Testis (tissue), 3 donors: ENCODE data around the gene SEL1L2. TPM values are rescaled to one million over a fixed set of nuclear protein-coding genes. Genes with fewer than 3 reads are reported as not detected.

ENCODE experiments used
- DNase-seq: peaks from one replicate; pipeline ENCODE4 v3.0.0-alpha.2; 2019
- H3K27ac ChIP-seq, 2 donors: fragments of 200-600 bp; sonication (generic); one replicate each; pipeline ENCODE4 v1.5.1; 2019
- H3K27me3 ChIP-seq: fragments of 200-600 bp; sonication (generic); one replicate; pipeline ENCODE4 v1.5.1; 2019
- H3K36me3 ChIP-seq: fragments of 200-600 bp; sonication (generic); one replicate; pipeline ENCODE4 v1.5.1; 2017; ENCODE audit warnings: low read depth; ENCODE audit errors: missing control alignments
- H3K4me1 ChIP-seq: fragments of 200-600 bp; sonication (generic); one replicate; pipeline ENCODE4 v1.5.1; 2019
- H3K4me3 ChIP-seq, 2 donors: fragments of 200-600 bp; sonication (generic); one replicate each; pipeline ENCODE4 v1.5.1; 2017 to 2019
- H3K9me3 ChIP-seq: fragments of 200-600 bp; sonication (generic); one replicate; pipeline ENCODE4 v1.5.1; 2017
- CTCF ChIP-seq, 3 experiments: fragments of 450-650 bp in 2 of 3; fragments of 200-600 bp in 1 of 3; sonication (generic) in 1 of 3; IDR thresholded peaks; one replicate each; pipeline ENCODE4 v1.5.1; 2016 to 2019; ENCODE audit warnings: antibody characterized with exemption in 3 of 3, mild to moderate bottlenecking in 2 of 3, moderate library complexity in 1 of 3
- POLR2A ChIP-seq: fragments of 450-650 bp; IDR thresholded peaks from one replicate; pipeline ENCODE4 v1.6.1; 2017; ENCODE audit warnings: antibody characterized with exemption, mild to moderate bottlenecking, moderate library complexity
- whole genome bisulfite sequencing, 2 donors: methylation state at CpG; one replicate each; pipeline ENCODE4 v1.1.5; 2018; 5-methylcytosine and 5-hydroxymethylcytosine counted together
- intact Hi-C: fragments of 100-400 bp; cut with DNase I; formaldehyde crosslinking; loops from one replicate; pipeline ENCODE4 v1.15.1; 2023; ENCODE audit warnings: low total_unique reads
- polyA plus RNA-seq: library from polyadenylated mRNA; stranded (reverse); fragments of 350-450 nt; fragmentation: Illumina TruSeq; extraction: RNeasy Lipid Tissue Mini Kit (QIAGEN cat#74804); gene quantifications from one replicate; pipeline ENCODE4 v1.2.3, GENCODE V29; 2014; ENCODE audit warnings: low read depth, low replicate concordance; ENCODE audit not compliant: insufficient read depth
- total RNA-seq, 2 donors: library from RNA; depleted of rRNA; stranded (reverse); fragments of >200 nt; gene quantifications; one replicate each; pipeline ENCODE4 v1.2.3, GENCODE V29; 2016

The SEL1L2 gene
- total and polyA plus RNA-seq, 3 donors from 2014 or later: 4.1 to 10.0 (median 9.5) TPM

GRCh38 chr20:13877793-13878192 is 112.6 kb downstream of the SEL1L2 start:
- H3K4me1 ChIP-seq: peaks cover 6% of the 10 kb centered on the region
- no peaks in the 10 kb centered on the region for H3K36me3 ChIP-seq
- H3K9me3 ChIP-seq: no peaks in the 10 kb centered on the region
- 19 to 21% methylated on average over 3 to 4 of the region's 4 CpGs for WGBS, 2 donors
- H3K4me3 ChIP-seq: no peak overlapping the region
- no peak overlapping the region for H3K27ac ChIP-seq
- H3K27me3 ChIP-seq: no peaks in the 10 kb centered on the region
- no peak for TF ChIP-seq POLR2A
- TF ChIP-seq CTCF (IDR thresholded peaks at IDR 0.05): no peak
- intact Hi-C loops: no loop called here
- DNase-seq: no peak

GRCh38 chr20:13875265-13875811 is 115.1 kb downstream of the SEL1L2 start:
- Histone ChIP-seq H3K4me3 (no peak overlapping the region), H3K27me3 (no peaks in the 10 kb centered on the region), H3K27ac (no peak overlapping the region), H3K4me1 (peaks cover 6% of the 10 kb centered on the region), H3K9me3 (no peaks in the 10 kb centered on the region), H3K36me3 (no peaks in the 10 kb centered on the region)
- TF ChIP-seq POLR2A (no peak), CTCF (IDR thresholded peaks at IDR 0.05) (no peak)
- WGBS, 2 donors: 93 to 95% methylated on average over 3 of the region's 3 CpGs
- intact Hi-C loops: no loop called here
- DNase-seq: no peak

- WGBS, 2 donors: 57 to 58% methylated on average over 10 of the region's 10 CpGs
- peaks cover 6% of the 10 kb centered on the region for H3K4me1 ChIP-seq
- no peak for DNase-seq
- no peak overlapping the region for H3K27ac ChIP-seq
- no peak for TF ChIP-seq CTCF (IDR thresholded peaks at IDR 0.05)
- no peak for TF ChIP-seq POLR2A
- H3K9me3 ChIP-seq: no peaks in the 10 kb centered on the region
- H3K36me3 ChIP-seq: no peaks in the 10 kb centered on the region
- intact Hi-C loops: no loop called here
- H3K4me3 ChIP-seq: no peak overlapping the region
- no peaks in the 10 kb centered on the region for H3K27me3 ChIP-seq
Observed at GRCh38 chr20:13874394-13875157, 115.8 kb downstream of the SEL1L2 start.

GRCh38 chr20:13873831-13874230 is 116.6 kb downstream of the SEL1L2 start:
- WGBS, 2 donors: 72 to 77% methylated on average over 5 of the region's 5 CpGs
- no peak overlapping the region for H3K27ac ChIP-seq
- H3K4me3 ChIP-seq: no peak overlapping the region
- TF ChIP-seq CTCF (IDR thresholded peaks at IDR 0.05) (no peak), POLR2A (no peak)
- H3K9me3 ChIP-seq: no peaks in the 10 kb centered on the region
- intact Hi-C loops: no loop called here
- DNase-seq: no peak
- no peaks in the 10 kb centered on the region for H3K27me3 ChIP-seq
- H3K4me1 ChIP-seq: peaks cover 6% of the 10 kb centered on the region
- H3K36me3 ChIP-seq: no peaks in the 10 kb centered on the region
